ENCODE measurements around the gene SPECC1L. TPM values are rescaled to one million over a fixed set of nuclear protein-coding genes. Genes with fewer than 3 reads are reported as not detected.

Gene SPECC1L
- total RNA-seq, 1 donor from 2014 or later = 56.3 TPM

DNA sequence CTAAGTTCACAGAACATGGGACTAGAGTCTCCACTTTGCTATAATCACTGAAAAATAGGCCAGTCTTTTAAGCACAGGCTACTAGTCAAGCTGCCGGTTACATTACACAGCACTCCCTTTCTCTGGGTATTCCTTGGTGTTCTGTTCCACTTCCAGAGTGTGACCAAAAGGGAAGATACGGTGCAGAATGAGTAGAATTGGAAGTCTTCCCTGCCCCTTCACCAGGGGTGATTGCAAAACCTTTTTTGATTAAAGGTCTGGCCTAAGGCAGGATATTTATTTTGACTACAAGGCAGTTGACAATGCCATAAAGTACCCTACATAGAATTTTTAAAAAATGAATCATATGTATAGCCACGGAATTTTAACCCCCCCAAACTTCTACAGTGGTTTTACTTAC, 97.2 kb downstream of the SPECC1L start:
- DNase-seq = no peak

DNA sequence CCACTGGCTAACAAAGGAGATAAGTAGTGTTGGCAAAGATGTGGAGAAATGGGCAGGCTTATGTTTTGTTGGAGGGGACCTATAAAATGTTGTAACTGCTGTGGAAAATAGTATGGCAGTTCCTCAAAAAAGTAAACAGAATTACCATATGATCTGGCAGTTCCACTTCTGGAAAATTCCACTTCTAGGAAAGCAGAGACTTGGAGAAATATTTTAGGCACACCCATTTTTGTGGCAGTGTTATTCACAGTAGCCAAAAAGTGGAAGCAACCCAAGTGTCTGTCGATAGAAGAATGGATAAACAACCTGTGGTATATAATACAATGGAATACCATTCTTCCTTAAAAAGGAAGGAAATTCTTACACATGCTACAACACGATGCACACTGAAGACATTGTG, 99.8 kb downstream of the SPECC1L start:
- DNase-seq = peak; percentile 45

GRCh38 chr22:24376002-24376401, 105.4 kb downstream of the SPECC1L start:
- no peak for DNase-seq

- DNase-seq = no peak
Measured at GRCh38 chr22:24376586-24376985, 106.0 kb downstream of the SPECC1L start.

DNA sequence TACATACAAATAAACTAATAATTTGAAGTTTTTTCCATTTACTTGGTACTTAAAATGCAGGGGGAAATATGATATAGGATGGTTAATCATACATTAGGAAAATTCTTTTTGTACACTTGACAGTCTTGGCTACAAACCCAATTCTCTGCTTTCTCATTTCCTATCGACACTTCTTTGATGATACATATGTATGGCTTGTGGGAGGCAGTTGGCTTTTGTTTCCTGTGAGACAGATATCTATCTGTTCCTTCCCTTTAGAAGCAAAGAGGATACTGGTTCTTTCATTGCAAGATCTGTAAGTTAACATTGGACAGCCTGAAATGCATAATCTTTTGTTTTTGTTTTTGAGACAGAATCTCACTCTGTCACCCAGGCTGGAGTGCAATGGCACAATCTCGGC, 108.9 kb downstream of the SPECC1L start:
- DNase-seq = peak; percentile 59

- DNase-seq = no peak
Measured at GRCh38 chr22:24380220-24380904, 109.7 kb downstream of the SPECC1L start.

- DNase-seq = no peak
Measured at GRCh38 chr22:24380905-24381230, 110.2 kb downstream of the SPECC1L start.

DNA sequence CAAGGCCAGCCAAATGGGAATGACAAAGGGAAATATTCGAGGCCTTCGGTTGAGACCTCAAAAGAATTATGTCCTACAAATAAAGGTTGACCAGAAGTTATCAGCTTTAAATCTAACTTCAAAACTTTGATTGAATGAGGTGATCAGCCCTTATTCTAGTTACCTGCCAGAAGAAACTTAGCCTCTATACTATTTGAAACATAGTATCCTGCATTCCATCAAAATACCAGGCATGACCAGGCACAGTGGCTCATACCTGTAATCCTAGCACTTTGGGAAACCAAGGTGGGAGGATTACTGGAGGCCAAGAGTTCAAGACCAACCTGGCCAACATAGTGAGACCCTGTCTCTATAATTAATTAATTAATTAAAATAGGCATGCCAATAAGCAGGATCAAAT, 112.4 kb downstream of the SPECC1L start:
- no peak for DNase-seq

DNA sequence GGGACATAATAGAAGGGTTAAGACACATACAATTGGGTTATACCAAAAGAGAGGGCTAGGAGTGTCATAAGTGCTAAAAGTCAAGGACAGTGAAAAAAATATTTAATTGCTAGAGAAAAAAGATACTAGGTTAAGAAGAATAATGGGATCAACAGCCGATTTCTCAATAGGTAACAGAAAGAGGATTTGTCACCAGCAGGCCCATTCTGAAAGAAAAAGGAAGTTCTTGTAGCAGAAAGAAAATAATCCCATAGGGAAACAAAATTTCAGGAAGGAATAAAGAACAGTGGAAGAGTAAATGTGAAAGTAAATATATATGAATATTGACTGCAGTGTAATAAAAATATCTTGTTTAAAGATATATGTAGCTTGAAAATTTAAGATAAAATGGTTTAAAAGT, 113.5 kb downstream of the SPECC1L start:
- no peak for DNase-seq

DNA sequence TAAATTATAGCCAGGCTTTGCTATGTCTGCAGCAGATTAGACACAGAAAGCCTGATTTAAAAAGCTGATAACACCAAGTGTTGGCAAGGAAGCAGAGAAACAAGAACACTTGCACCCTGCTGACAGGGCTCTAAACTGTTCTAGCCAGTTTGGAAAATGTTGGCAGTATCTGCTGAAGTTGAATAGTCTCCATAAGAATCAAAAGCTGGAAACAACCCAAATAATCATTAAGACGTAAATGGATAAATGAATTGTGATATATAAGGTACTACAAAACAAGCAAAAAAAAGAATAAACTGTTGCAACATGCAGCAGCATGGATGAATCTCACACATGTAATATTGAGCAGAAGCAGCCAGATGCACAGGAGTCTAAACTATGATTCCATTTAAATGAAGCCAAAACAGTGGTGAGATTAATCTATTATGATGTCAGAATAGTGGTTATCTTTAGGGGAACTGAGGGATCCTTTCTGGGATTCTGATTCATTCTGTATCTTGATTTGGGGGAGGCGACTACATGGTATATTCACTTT, 116.4 kb downstream of the SPECC1L start:
- no peak for DNase-seq

- no peak for DNase-seq
Measured at GRCh38 chr22:24389680-24390079, 119.0 kb downstream of the SPECC1L start.

DNA sequence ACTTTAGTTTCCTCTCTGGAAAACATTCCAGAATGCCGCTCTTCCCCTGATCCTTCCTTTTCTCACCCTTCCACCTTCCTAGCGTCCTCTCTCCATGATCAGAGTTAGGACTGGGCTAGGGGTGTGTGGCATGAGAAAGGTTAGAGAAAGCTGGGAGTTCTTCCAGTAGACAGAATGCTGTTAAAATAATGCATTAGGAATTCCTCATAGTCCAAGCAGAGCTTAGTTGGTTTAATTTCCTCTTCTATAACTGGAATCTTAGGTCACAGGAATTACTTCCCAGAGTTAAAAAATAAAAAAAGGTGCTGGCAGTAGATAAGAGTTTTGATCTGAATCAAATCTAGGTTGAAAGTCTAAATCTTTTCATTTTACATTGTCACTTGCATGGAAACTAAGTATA, 119.5 kb downstream of the SPECC1L start:
- DNase-seq = peak; percentile 45

- no peak for DNase-seq
Measured at GRCh38 chr22:24390576-24390975, 119.9 kb downstream of the SPECC1L start.

- DNase-seq = peak; percentile 66
Measured at GRCh38 chr22:24391836-24392217, 121.2 kb downstream of the SPECC1L start.

DNA sequence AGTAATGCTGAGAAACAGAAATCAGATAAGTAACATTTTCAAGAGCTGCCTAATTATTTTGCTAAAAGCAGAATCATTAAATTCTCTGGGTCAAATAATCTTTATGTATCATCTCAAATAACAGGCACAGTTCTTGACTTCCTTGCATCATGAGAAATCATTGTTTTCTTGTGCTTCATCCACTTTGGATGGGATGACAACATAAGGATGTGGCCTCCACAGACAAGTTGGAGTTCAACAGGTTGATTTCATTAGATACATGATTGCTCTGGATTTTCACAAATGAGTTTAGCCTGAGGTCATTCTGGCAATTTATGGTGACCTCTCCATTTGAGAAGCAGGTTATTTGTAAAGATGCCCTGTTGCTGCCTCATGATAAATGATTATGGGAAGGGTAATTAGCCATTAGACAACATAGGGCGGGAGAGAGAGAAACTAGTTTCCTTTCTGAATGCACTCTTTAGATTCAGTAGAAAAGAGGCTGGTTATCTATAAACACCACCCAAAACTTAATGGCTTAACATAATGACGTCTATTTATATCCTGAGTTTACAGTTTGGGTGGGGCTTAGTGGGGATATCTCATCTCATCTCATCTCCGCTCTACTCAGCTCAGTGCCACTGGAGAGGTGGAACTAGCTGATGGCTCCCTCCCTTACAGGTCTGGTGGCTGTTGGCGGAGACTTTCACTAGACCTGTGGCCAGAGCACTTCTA, 121.7 kb downstream of the SPECC1L start:
- no peak for DNase-seq

DNA sequence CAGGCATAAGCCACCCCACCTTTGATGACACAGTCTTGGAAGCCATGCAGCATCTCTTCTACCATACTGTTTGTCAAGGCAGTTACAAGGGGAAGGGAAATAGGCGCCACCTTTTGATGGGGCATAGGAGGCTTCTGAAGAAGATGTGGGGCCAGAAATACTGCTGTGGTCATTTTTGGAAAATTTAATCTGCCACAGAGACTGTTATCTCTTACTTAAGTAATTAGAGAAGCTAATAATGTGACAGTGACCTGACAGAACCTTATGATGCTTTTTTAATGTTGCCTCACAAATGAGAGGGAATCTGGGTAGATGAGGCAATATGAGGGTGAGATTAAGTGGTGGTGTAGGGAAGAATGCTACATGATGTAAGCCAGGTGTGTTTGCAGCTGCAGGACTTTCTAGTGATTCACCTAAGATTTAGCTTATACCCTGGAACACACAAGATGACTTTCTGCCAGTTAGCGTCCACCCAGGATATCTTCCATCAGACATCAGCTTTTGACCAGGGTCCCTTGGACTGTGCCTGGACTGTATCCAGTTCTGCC, 122.5 kb downstream of the SPECC1L start:
- DNase-seq = no peak

DNA sequence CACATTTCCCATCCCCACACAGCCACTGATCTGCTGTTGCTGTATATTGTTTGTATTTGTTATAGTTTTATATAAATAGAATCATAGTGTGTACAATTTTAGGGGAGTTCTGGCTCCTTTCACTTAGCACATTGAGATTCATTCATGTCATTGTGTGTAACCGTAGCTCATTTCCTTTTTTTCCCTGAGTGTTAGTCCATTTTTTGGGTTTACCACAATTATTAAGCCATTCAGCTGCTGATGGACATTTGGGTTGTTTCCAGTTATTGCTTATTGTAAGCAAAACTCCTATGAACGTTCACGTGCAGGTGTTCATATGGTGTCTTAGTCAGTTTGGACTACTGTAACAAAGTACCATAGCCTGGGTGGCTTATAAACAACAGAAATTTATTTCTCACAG, 123.2 kb downstream of the SPECC1L start:
- DNase-seq = no peak

GRCh38 chr22:24394254-24394653, 123.6 kb downstream of the SPECC1L start:
- no peak for DNase-seq

DNA sequence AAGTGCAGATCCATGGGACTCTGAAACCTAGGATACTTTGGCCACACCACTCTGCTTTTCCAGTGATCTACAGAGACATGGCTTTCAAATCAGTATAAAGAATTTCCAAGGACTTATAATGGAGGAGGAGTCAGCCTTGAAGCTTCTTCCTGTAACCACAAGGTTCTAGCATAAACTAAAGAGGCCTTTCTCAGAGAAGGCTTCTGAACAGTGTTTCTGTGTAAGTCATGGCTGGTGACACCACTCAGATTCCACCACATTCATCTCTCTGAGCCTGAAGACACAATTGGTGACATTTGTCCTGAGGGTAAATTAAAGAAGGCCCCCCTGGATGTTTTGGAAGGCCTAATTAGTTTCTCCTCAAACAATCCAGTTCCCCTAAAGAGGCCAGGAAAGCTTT, 127.8 kb downstream of the SPECC1L start:
- no peak for DNase-seq

- DNase-seq = no peak
Measured at GRCh38 chr22:24400034-24400725, 129.5 kb downstream of the SPECC1L start.

DNA sequence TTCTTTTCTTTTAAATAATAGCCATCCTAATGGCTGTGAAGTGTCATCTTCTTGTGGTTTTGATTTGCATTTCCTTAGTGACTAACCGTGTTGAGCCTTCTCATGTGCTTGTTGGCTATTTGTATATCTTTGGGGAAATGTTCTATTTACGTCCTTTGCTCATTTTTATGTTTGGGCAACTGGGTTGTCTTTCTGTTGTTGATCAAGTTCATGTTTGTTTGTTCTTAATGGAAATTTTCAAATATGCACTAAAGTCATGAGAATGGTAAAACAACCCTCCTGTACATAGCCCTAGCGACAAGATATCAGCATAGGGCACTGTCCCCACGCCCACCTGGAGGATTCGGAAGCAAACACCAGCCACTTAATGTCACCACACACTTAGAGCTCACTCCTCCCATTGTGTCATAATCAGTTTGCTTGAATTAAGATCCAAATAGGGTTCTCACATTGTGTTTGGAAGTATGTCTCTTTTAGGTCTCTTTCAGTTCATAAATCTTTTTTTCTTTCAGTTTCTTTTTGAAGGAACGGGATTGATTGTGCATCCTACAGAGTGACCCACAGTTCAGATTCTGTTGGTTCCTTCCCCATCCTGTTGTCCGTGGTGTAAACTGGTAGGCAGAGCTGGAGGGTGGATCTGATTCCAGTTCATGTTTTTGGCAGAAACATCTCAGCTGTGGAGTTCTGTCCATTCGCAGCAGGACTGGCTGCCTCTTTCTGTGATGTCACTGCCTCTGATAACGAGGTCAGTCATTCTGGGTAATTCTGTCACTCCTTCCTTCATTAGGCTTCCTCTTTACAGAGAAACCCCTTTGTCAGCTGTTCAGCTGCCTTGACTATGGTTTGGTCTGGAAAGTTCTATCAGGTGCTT, 130.3 kb downstream of the SPECC1L start:
- DNase-seq = peak; percentile 28

GRCh38 chr22:24401931-24402367, 131.3 kb downstream of the SPECC1L start:
- no peak for DNase-seq
